GM12878 (cell line): Measurements from ENCODE around the gene OR1J1. TPM values are rescaled to one million over a fixed set of nuclear protein-coding genes. Genes with fewer than 3 reads are reported as not detected.

Experiments used
- ATAC-seq: fragments of 200-7000 bp; cut with Tn5 transposase; 3 replicates; pipeline ENCODE4 v1.9.1; 2020; ENCODE audit warnings: mild to moderate bottlenecking, moderate library complexity
- BruUV-seq: library from RNA; stranded (reverse); fragments of 400-500 nt; replicated peaks from 2 replicates; lab custom pipeline; 2021; lab: Mats Ljungman, UMichigan
- CTCF ChIA-PET: fragments of 300-600 bp; sonication (Branson Sonifier 250); formaldehyde crosslinking; extraction: SDS; loops from one replicate; lab custom pipeline; 2021; ENCODE audit warnings: inconsistent platforms; lab: Yijun Ruan, JAX
- POLR2A ChIA-PET: fragments of 350-600 bp; formaldehyde crosslinking; extraction: SDS; loops from one replicate; lab custom pipeline; 2021; ENCODE audit warnings: inconsistent platforms; lab: Charles Lee
- RAD21 ChIA-PET: fragments of 300-600 bp; sonication (Branson Sonifier 250); formaldehyde crosslinking; loops from one replicate; lab custom pipeline; 2023; ENCODE audit warnings: antibody characterized with exemption; ENCODE audit not compliant: unreplicated experiment; lab: Charles Lee
- SMC1A ChIA-PET: fragments of 300-600 bp; sonication (Branson Sonifier 250); formaldehyde crosslinking; loops from one replicate; lab custom pipeline; 2023; ENCODE audit not compliant: unreplicated experiment, uncharacterized antibody; lab: Charles Lee
- DNase-seq: peaks from one replicate; pipeline ENCODE4 v3.0.0-alpha.2; 2011; ENCODE audit warnings: low read depth, low spot score
- FAIRE-seq: peaks from 3 replicates; lab custom pipeline; 2011; peaks lifted over from hg19 to GRCh38; lab: Jason Lieb, UNC
- H2AFZ ChIP-seq: 2 replicates; pipeline ENCODE4 v1.6.0; 2011; ENCODE audit warnings: low read depth, low read length, control low read depth; ENCODE audit not compliant: control insufficient read depth
- H3K27ac ChIP-seq: 2 replicates; pipeline ENCODE4 v1.5.1; 2011; ENCODE audit warnings: control low read depth; ENCODE audit not compliant: control insufficient read depth, insufficient read depth
- H3K27me3 ChIP-seq, 2 experiments: replicated peaks in 1 of 2; 2 replicates each; pipeline versions ENCODE4 v1.6.0 to v1.6.1; 2011; ENCODE audit warnings: low read length in 1 of 2; ENCODE audit not compliant: control insufficient read depth in 2 of 2, insufficient read depth in 2 of 2
- H3K36me3 ChIP-seq, 2 experiments: 2 replicates each; pipeline ENCODE4 v1.5.1; 2011; ENCODE audit warnings: low read length in 1 of 2; ENCODE audit not compliant: control insufficient read depth in 2 of 2, insufficient read depth in 2 of 2
- H3K4me1 ChIP-seq: 2 replicates; pipeline ENCODE4 v1.6.1; 2011; ENCODE audit warnings: mild to moderate bottlenecking, low read length, moderate library complexity, mixed read lengths; ENCODE audit not compliant: control insufficient read depth, insufficient read depth
- H3K4me2 ChIP-seq: 2 replicates; pipeline ENCODE4 v1.6.0; 2011; ENCODE audit warnings: control low read depth; ENCODE audit not compliant: control insufficient read depth, insufficient read depth
- H3K4me3 ChIP-seq: fragments of 200-600 bp; sonication (generic); 2 replicates; pipeline ENCODE4 v1.5.1; 2016
- H3K79me2 ChIP-seq: 2 replicates; pipeline ENCODE4 v1.6.0; 2011; ENCODE audit warnings: low read length; ENCODE audit not compliant: control insufficient read depth, insufficient read depth
- H3K9ac ChIP-seq: 2 replicates; pipeline ENCODE4 v1.8.0; 2011; ENCODE audit warnings: low read length, control low read depth, mixed read lengths; ENCODE audit not compliant: control insufficient read depth, insufficient read depth
- H3K9me3 ChIP-seq: replicated peaks from 3 replicates; pipeline ENCODE4 v1.5.1; 2011; ENCODE audit warnings: mild to moderate bottlenecking, low read length; ENCODE audit not compliant: control insufficient read depth, insufficient read depth
- H4K20me1 ChIP-seq: 2 replicates; pipeline ENCODE4 v1.6.0; 2011; ENCODE audit not compliant: control insufficient read depth, insufficient read depth
- ATF7 ChIP-seq: fragments of 450-650 bp; IDR thresholded peaks from 2 replicates; pipeline ENCODE4 v1.6.1; 2016; ENCODE audit warnings: low read depth, mild to moderate bottlenecking
- CREB1 ChIP-seq: IDR thresholded peaks from 2 replicates; pipeline ENCODE4 v1.6.1; 2012; ENCODE audit warnings: low read depth, mild to moderate bottlenecking, inconsistent platforms
- ESRRA ChIP-seq: IDR thresholded peaks from 2 replicates; pipeline ENCODE4 v1.6.1; 2012; ENCODE audit warnings: mild to moderate bottlenecking, low read length, improper control_type of control experiment
- FOS ChIP-seq: IDR thresholded peaks from 3 replicates; pipeline ENCODE4 v1.6.1; 2011; ENCODE audit warnings: borderline replicate concordance; ENCODE audit not compliant: insufficient read length; ENCODE audit errors: extremely low read depth
- HDAC6 ChIP-seq: fragments of 200-600 bp; sonication (generic); IDR thresholded peaks from one replicate; pipeline ENCODE4 v1.8.0; 2017; ENCODE audit warnings: antibody characterized with exemption; ENCODE audit not compliant: unreplicated experiment
- KLF5 ChIP-seq: fragments of 450-650 bp; IDR thresholded peaks from 2 replicates; pipeline ENCODE4 v1.6.1; 2014; ENCODE audit warnings: mild to moderate bottlenecking; ENCODE audit not compliant: partially characterized antibody
- MEF2B ChIP-seq: fragments of 450-650 bp; IDR thresholded peaks from 2 replicates; pipeline ENCODE4 v1.6.1; 2018; ENCODE audit warnings: mild to moderate bottlenecking, moderate library complexity; ENCODE audit not compliant: partially characterized antibody, poor library complexity, severe bottlenecking
- MXI1 ChIP-seq: fragments of 150-350 bp; IDR thresholded peaks from 2 replicates; pipeline ENCODE4 v1.6.1; 2011; ENCODE audit warnings: low read depth, mild to moderate bottlenecking, inconsistent platforms, low read length, improper control_type of control experiment
- NFXL1 ChIP-seq: fragments of 450-650 bp; IDR thresholded peaks from 2 replicates; pipeline ENCODE4 v1.6.1; 2017; ENCODE audit warnings: antibody characterized with exemption, mild to moderate bottlenecking, borderline replicate concordance
- NFYA ChIP-seq: IDR thresholded peaks from 2 replicates; pipeline ENCODE4 v1.6.1; 2011; ENCODE audit warnings: low read depth, mild to moderate bottlenecking, low read length, improper control_type of control experiment, borderline replicate concordance
- SKIL ChIP-seq: fragments of 450-650 bp; IDR thresholded peaks from 2 replicates; pipeline ENCODE4 v1.6.1; 2017; ENCODE audit warnings: mild to moderate bottlenecking, low read depth, inconsistent platforms; ENCODE audit not compliant: poor library complexity, severe bottlenecking
- TARDBP ChIP-seq: IDR thresholded peaks from 2 replicates; pipeline ENCODE4 v1.6.1; 2016; ENCODE audit warnings: borderline replicate concordance
- WGBS: methylation state at CpG from one replicate; pipeline ENCODE4 v1.1.6; 2016; ENCODE audit warnings: low lambda C conversion rate; ENCODE audit not compliant: insufficient replicate concordance, insufficient coverage; ENCODE audit errors: missing lambda C conversion rate; 5-methylcytosine and 5-hydroxymethylcytosine counted together
- in situ Hi-C: fragments of 300-500 bp; cut with MboI; formaldehyde crosslinking; loops from 9 replicates; pipeline ENCODE4 v1.14.3; 2018; ENCODE audit warnings: mixed read lengths
- intact Hi-C: fragments of 100-400 bp; cut with micrococcal nuclease; formaldehyde crosslinking; loops from one replicate; pipeline ENCODE4 v1.14.2; 2022; ENCODE audit not compliant: unreplicated experiment
- polyA plus RNA-seq, 11 experiments: library from polyadenylated mRNA; depleted of rRNA in 4 of 11; unstranded in 6 of 11; stranded (reverse) in 5 of 11; fragments of >200 nt; fragmentation: Nextera tagmentation in 4 of 11; fragmentation: Illumina TruSeq in 1 of 11; extraction: Ambion mirVana in 4 of 11; extraction: Trizol in 1 of 11; gene quantifications; 1 replicate in 1 of 11; 2 replicates in 10 of 11; pipeline versions ENCODE4 v1.2.1 to v1.2.3, GENCODE V29; 2011 to 2016; ENCODE audit warnings: inconsistent platforms in 2 of 11, missing spikeins in 2 of 11, low read depth in 1 of 11
- total RNA-seq, 4 experiments: library from RNA; depleted of rRNA in 3 of 4; stranded (reverse); fragments of >200 nt in 3 of 4; fragmentation: Illumina TruSeq in 1 of 4; extraction: Trizol in 1 of 4; gene quantifications; 2 replicates each; pipeline versions ENCODE4 v1.2.1 to v1.2.3, GENCODE V29; 2013 to 2021
- TF ChIP-seq, protein P1 (sequence below): fragments of 450-650 bp; IDR thresholded peaks from 2 replicates; pipeline ENCODE4 v1.6.1; 2017; ENCODE audit warnings: borderline replicate concordance
- TF ChIP-seq, protein P2 (sequence below): IDR thresholded peaks from 2 replicates; pipeline ENCODE4 v1.6.1; 2011; ENCODE audit warnings: low read depth, low read length, improper control_type of control experiment, borderline replicate concordance
- TF ChIP-seq, protein P3 (sequence below): fragments of 450-650 bp; IDR thresholded peaks from 2 replicates; pipeline ENCODE4 v1.6.1; 2016; ENCODE audit warnings: mild to moderate bottlenecking

Gene OR1J1
- total and polyA plus RNA-seq, 10 of the 15 experiments (the other 5 are each of a cell fraction or from before 2014, with no cell fraction given), result 0.07 TPM; not detected in 9

DNA sequence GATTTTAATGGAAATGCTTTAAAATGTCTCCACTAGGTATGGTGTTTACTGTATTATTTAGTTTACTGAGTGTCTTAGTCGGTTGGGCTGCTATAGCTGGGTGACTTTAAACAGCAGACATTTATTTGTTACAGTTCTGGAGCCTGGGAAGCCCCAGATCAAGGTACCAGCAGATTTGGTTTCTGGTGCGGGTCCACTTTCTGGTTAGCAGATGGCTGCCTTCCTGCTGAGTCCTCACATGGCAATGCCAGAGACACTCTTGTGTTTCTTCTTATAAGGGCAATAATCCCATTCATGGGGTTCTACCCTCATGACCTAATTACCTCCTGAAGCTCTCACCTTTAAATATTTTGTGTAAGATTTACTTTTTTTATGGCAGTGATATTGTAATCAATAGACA, 40.5 kb upstream of the OR1J1 start:
- CTCF ChIA-PET, result no interaction called here
- in situ Hi-C loops (no loop called here), intact Hi-C loops (no loop called here)

More for the DNA sequence above, 40.5 kb upstream of the OR1J1 start:
- 17% methylated on average over 2 of the region's 2 CpGs for WGBS
- ChIA-PET RAD21 (no interaction called here), SMC1A (no interaction called here), POLR2A (no interaction called here)
- no TSS peak for BruUV-seq
- Histone ChIP-seq H3K9me3 (no peaks in the 10 kb centered on the region), H3K4me2 (no peak overlapping the region), H3K36me3 (no peaks in the 10 kb centered on the region), H4K20me1 (no peaks in the 10 kb centered on the region), H3K9ac (no peak overlapping the region), H3K27me3 (no peaks in the 10 kb centered on the region), H3K4me1 (no peaks in the 10 kb centered on the region), H3K4me3 (no peak overlapping the region), H2AFZ (no peak overlapping the region), H3K27ac (no peak overlapping the region), H3K79me2 (no peaks in the 10 kb centered on the region)
- DNase-seq (no peak), FAIRE-seq (no peak), ATAC-seq (no peak)
- TF ChIP-seq TARDBP (no peak), ESRRA (no peak), HDAC6 (no peak), NFXL1 (no peak), FOS (no peak), SKIL (no peak), NFYA (no peak), MXI1 (no peak), KLF5 (no peak), ATF7 (no peak), MEF2B (no peak), CREB1 (no peak)
- TF ChIP-seq, protein P1, sequence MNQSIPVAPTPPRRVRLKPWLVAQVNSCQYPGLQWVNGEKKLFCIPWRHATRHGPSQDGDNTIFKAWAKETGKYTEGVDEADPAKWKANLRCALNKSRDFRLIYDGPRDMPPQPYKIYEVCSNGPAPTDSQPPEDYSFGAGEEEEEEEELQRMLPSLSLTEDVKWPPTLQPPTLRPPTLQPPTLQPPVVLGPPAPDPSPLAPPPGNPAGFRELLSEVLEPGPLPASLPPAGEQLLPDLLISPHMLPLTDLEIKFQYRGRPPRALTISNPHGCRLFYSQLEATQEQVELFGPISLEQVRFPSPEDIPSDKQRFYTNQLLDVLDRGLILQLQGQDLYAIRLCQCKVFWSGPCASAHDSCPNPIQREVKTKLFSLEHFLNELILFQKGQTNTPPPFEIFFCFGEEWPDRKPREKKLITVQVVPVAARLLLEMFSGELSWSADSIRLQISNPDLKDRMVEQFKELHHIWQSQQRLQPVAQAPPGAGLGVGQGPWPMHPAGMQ, result no peak
- TF ChIP-seq, protein P2, sequence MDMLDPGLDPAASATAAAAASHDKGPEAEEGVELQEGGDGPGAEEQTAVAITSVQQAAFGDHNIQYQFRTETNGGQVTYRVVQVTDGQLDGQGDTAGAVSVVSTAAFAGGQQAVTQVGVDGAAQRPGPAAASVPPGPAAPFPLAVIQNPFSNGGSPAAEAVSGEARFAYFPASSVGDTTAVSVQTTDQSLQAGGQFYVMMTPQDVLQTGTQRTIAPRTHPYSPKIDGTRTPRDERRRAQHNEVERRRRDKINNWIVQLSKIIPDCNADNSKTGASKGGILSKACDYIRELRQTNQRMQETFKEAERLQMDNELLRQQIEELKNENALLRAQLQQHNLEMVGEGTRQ, result no peak
- TF ChIP-seq, protein P3, sequence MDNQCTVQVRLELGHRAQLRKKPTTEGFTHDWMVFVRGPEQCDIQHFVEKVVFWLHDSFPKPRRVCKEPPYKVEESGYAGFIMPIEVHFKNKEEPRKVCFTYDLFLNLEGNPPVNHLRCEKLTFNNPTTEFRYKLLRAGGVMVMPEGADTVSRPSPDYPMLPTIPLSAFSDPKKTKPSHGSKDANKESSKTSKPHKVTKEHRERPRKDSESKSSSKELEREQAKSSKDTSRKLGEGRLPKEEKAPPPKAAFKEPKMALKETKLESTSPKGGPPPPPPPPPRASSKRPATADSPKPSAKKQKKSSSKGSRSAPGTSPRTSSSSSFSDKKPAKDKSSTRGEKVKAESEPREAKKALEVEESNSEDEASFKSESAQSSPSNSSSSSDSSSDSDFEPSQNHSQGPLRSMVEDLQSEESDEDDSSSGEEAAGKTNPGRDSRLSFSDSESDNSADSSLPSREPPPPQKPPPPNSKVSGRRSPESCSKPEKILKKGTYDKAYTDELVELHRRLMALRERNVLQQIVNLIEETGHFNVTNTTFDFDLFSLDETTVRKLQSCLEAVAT, result no peak
